GM20431 (cell line): ENCODE results near the gene PLCB1.

Experiments
- in situ Hi-C: fragments of 300-500 bp; cut with MseI, MboI; formaldehyde crosslinking; loops from one replicate; pipeline ENCODE4 v1.15.0; 2020; ENCODE audit warnings: low sequenced_read_pairs; ENCODE audit not compliant: unreplicated experiment

Gene PLCB1

DNA sequence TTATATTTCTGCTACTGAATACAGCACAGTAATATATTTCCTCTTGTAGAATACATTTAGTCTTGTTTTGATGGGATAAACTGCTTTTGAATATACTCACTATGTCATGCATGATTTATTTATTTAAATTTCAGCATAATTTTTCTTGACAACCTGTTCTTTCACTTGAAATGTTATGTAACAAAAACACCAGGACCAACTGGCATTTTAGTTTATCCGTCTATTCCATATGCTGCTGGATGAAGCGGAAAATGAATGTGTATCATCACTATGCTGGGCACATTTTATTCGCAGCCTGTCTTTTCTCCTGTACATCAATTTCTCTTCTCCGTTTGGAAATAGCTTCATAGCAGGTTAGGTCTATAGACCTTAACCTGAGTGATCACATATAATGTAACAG is 730.0 kb downstream of the PLCB1 start:
- in situ Hi-C loops: no loop called here

DNA sequence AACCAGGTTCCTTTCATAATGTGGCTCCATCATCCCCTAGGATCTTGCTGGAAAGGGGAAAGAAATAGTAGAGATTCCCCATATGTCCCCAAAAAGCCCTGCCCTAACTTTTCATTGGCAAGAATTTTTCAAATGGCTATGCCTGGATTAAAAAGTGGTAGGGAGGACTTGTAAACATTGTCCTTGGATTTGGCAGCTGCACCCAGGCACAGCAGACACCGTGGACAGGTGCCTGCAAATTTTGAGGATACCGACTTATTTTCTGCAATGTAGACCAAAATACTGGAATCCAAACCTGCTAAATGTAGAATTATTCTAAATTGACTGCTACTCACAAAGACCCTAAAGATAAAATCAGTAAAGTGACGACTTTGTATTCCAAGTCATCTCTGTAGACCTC is 733.6 kb downstream of the PLCB1 start:
- in situ Hi-C loops: no loop called here

DNA sequence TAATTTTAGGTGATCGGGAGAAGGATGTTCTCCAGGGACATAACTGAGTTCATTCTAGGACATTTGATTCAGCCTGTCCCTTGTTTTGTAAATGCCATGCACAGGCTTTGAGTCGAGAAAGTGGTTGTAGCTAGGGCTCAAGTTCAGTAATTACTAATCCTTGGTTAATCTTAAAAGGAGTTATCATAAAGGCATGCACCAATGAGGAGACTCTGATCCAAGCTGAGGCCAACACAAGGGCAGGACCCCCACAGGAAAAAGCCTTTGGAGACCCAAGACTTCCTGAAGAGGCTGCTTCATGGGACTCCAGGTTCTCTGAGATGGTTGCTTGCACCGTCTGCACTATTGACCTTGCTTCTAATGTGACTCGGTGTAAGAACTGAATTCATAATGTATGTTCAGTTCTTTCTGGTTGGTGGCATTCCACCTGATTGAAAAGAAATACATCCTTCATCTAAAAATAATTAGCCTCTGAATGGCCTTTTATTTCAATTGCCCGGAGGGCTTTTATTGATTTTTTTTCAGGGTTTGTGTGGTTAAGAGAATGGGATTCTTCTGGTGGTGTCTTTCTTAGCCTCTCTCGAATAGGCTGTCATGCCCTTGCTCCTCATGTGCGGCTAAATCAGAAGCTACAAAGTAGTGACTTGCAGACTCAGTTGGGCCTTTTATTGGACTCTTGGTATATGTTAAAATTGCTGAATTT is 735.1 kb downstream of the PLCB1 start:
- in situ Hi-C loops: no loop called here

DNA sequence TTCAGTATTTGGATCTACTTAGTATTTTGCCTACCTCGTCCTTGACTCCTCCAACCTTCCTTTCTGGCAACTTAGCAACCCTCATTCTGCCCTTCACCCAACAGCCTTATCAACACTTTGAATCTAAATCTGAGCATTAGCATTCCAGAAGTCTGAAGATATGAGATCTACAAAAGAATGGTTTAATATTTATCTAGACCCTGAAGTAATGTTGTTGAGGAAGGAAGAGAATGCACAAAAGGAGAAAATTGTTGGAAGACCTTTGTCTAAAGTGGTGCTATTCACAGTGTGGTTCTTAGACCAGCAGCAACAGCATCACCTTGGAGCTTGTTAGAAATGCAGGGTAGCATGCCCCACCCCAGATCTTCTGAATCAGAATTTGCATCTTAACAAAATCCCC is 738.6 kb downstream of the PLCB1 start:
- in situ Hi-C loops: no loop called here

DNA sequence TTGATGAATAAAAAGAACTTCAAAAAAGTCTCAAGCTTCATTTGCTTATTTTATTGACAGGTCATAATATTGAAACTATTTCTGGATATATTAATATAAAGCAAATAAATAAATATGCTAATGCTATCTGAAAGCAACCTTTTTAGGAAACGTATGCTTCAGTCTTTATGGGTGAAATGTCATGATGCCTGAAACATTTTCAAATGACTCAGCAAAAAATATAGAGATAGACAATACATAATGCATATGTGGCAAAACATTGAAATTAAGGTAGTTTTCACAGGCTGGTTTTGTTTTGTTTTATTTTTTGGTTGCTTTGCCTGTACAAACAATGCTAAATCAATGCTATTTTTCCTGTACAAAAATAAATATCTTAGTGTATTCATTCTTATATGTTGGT is 742.4 kb downstream of the PLCB1 start:
- in situ Hi-C loops: no loop called here

DNA sequence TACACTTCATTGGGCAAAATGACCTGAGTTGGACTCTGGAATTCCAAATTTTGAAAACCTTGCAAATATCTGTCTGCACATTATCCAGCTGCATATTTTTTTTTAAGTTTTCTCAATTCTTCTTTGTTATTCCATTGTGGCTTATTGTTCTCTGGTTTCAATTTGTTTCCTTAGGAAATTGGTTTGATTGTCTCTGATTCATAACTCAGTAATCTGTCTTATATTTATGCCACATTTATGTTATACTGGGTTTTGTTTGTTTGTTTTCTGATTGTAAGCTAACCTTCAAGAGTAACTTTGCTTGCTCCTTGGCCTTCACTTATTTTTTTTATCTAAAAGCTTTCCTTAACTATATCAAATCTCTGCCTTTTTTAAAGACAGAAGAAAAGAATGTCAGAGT is 743.5 kb downstream of the PLCB1 start:
- in situ Hi-C loops: no loop called here

DNA sequence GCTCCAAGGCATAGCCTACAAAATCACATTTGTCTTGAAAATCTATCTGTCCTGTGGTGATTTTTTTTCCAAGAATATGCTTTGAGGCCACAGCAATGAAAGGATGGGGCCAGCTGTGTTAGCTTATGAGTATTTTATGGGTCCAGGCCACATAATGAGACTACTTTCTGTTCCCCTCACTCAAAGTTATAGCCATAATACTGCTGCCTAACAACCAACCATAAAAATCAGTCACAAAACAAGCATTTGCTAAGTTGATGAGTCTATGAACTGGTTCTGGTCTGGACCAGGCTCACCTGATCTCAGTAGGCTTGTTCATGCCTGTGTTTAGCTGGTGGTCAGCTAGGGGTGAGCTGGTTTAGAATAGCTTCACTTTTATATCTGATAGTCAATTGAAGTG is 744.3 kb downstream of the PLCB1 start:
- in situ Hi-C loops: no loop called here

DNA sequence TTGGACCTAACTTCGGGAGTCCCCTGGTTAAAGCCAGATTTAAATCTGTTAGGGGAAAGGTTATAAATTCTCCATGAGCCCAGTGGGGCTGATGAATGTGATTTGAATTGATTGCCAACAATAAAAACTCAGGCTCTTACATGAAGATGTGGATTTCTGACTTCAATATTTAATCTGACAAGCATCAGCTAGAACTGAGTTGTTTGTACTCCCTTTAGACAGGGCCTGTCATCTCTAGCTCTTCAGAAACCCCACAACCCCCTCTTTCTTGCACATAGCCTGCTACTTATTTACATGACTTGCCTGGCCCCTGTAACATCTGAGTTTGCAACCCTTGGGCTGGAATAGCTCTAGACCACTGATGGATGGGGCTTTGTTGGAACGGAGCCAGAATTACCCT is 745.2 kb downstream of the PLCB1 start:
- in situ Hi-C loops: no loop called here

DNA sequence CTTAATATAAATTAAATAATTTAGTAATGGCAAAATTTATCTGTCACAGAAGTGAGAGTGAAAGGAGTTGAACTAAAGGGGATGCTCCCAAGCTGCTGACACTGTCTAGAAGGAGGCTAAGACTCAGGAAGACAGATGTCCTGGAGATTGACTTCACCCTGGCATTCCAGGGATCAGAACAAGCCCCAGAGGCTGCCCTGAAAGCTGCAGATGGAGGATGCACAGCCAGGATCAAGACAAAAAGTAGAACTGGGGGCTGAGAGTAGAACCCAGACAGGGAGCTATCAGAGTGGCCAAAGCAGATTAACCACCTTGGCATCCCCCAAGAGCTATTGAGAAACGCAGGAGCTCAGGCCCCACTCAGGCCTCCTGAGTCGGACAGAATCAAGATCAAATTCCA is 747.6 kb downstream of the PLCB1 start:
- in situ Hi-C loops: no loop called here

DNA sequence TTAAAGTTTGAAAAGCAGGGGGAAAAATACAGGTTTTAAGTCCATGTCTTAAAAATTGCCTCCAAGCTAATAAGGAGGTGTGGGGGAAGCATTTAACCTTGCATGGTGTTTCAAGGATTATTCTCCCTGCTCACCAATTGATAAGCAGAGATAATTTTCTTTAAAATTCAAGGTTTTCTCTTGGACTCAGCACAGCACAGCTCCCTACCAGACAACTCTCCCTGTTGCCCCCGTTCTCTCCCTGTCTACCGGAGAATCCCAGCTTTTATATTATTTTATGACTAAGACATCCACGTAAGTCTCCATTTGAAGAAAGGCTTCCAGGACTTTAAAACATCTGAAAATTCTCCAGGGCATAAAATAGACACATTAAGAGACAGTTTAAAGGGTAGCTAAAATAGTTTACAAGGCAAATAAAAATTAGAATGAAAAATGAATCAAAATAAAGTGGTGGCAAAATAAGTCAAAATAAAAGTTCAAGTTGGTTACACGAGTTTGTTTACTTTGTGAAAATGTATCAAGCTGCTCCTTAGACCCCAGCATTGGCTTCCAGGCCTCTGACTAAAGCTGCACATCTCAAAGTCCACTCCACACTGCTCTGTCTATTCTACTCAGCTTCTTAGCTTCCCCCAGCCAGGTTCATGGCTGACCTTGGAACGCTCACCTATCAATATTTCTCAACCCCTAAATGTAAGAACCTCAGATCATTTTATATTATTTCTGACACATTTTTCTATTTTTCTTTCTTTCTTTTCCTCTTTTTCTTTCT is 748.2 kb downstream of the PLCB1 start:
- in situ Hi-C loops: no loop called here

DNA sequence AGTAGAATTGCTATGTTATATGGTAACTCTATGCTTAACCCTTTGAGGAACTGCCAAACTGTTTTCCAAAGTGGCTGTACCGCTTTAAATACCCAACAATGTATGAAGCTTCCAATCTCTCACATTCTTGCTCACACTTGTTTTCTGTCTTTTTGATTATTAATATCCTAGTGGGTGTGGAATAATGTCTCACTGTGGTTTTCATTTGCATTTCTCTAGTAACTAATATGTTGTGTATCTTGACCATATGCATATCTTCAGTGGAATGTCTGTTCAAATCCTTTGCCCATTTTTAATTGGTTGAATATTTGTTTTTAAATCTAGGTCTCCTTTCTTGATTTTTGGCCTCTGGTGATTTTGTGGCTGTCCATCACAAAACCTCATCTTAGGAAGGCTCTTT is 759.0 kb downstream of the PLCB1 start:
- in situ Hi-C loops: no loop called here

DNA sequence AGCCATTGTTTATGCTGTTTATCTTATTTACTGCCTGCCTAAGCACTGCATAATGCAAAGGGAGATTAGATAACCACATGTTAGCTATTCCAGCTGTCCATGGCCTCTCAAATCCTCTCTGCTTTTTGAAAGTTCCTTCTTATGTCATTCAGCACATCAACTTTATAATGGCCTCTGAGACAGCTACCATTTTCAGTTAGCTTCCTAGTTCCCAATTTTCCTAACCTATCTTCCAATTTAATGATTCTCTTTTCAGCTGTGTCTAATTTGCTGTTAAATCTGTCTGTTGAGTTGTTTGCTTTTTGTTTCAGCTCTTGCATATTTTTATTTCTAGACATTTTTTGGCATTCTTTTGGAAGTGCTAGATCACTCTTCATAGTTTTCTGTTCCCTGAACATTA is 763.4 kb downstream of the PLCB1 start:
- in situ Hi-C loops: no loop called here

DNA sequence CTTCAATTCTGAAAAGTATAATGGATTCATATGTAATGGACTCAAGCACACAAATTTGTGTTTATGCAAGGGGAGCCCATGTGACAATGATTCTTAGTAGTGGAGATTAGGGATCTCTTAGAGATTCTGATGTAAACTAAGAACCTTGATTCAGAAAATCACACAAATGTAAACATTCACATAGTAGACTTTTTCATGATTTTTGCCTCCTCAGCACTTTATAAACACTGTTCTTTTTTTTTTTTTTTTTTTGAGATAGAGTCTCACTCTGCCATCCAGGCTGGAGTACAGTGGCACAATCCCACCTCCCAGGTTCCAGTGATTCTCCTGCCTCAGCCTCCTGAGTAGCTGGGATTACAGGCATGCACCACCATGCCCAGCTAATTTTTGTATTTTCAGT is 766.8 kb downstream of the PLCB1 start:
- in situ Hi-C loops: no loop called here

DNA sequence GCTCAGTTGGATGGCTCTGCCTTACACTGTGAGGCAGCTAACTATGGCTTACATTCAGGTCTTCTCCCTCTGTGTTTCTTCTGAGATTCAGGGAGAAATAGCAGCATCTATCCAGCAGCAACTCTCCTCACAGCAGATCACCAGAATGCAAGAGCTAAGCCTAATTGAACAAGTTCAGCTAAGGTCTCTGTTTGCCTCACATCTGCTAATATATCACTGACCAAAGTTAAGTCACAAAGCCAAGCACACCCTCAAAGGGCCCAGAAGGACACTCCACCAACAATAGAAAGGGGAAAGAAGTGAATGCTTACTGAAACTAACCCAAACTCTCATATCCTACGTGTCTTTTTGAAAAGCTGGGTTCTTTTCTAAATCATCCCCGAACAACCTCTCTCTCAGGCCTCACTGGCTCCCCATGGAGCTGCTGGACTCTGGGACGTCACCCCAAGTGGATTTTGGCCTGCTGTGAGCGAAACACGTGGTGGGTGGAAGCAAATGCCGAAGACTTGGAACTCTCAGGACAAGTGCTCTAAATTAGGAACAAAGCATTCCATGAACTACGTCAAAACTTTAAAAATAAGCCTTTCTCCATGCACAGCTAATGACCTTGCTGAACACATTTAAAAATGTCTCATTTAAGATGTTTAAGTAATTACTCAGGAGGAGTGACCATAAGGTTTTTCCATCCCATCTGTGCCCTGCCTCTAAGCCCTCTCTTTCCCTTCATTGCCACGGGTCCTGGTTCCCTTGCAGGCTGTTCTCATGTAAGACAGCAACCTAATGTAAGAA is 769.4 kb downstream of the PLCB1 start:
- in situ Hi-C loops: no loop called here

DNA sequence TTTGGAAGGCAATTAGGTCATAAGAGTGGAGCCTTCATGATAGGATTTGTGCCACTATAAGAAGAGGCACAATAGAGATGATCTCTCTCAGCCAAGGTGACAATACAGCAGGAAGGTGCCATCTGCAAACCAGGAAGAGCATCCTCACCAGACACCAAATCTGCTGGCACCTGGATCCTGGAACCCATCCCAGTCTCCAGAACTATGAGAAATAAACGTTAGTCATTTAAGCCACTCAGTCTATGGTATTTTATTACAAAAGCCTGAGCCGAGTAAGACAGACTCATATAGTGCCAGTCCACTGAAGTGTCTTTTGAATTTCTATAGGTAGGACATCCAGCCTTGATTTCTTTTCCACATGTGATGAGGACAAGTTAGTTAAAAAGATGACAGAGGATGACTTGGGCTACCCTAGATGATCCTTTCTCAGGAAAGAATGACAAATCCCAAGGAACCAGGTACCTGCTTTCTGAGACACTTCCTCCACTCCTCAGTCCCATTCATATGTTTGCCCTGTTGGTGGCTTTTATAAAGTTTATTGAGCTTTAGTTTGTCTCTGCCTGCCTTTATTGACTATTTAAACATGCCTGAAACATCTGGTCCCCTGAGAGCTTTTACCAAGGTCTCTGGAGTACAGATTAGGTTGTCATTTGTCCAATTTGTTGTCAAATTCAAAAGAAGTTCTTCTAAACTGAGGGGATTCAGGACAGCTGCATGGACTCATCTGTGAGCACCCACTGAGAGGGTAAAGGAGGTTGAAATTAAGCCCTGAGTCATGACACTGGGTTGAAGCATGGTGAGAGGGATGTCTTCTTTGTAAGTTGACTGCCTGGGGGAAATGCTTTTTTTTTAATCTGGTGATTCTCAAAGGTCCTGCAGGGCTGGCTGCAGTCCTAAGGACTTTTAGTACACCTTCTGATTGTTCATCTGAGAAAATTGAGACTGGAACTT is 771.9 kb downstream of the PLCB1 start:
- in situ Hi-C loops: no loop called here

DNA sequence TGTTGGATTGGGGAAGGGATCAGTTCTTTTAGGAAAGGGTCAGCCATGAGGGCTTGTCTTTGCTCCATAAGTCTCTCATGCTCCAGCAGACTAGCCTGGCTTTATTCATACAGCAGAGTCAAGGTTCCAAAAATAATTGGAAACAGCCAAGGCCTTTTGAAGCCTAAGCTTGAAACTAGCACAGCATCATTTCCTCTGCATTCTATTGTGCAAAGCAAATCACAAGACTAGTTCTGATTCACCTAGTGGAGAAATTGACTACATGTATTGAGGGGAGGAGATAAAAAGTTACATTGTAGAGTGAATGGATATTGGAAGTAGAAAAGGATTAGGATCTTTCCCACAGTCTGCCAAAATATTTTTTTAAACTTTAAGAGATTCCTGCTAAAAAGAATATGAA is 777.5 kb downstream of the PLCB1 start:
- in situ Hi-C loops: no loop called here

DNA sequence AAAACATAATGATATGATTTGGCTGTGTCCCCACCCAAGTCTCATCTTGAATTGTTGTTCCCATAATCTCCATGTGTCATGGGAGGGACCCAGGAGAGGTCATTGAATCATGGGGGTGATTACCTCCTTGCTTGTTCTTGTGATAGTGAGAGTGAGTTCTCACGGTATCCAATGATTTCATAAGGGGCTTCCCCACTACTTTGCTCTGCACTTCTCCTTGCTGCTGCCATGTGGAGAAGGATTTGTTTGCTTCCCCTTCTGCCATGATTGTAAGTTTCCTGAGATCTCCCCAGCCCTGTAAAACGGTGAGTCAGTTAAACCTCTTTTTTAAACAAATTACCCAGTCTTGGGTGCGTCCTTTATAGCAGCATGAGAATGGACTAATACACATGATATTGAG is 780.0 kb downstream of the PLCB1 start:
- in situ Hi-C loops: no loop called here

DNA sequence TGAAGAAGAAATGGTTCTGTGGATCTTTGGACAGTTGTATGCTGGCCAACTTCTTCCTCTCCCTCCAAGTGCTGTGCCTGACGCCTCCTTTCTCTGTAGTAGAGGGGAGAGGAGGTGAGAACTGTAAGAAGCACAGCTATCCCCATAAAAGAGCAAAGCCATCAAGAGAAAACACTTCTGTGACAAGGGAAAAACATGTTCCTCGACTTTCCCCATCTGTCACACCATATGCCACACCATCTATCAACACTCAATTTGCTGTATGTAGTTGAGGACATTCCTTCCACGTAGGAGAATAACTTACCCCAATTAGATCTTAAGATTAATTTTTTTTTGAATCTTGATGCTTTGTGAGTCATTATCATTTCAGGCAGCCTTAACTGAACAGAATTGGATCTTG is 780.7 kb downstream of the PLCB1 start:
- in situ Hi-C loops: no loop called here

DNA sequence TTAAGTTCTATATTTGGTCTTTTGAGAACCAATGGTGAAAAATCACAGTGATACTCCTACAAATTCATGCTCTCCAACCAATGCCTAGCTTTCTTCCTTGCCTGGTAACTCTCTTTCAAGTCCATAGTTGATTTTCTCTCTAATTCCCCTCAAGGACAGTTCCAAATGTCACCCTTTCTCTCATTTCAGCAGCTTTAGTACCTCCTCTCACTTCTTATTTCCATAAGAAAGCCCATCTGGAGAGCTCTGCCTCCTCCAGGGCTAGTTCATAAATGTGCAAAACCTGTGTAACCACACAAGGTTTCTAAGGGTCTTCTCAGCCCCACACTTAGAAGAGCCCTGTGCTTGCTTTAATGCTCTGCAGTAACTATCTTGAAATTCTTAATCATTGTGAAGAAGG is 781.4 kb downstream of the PLCB1 start:
- in situ Hi-C loops: no loop called here

DNA sequence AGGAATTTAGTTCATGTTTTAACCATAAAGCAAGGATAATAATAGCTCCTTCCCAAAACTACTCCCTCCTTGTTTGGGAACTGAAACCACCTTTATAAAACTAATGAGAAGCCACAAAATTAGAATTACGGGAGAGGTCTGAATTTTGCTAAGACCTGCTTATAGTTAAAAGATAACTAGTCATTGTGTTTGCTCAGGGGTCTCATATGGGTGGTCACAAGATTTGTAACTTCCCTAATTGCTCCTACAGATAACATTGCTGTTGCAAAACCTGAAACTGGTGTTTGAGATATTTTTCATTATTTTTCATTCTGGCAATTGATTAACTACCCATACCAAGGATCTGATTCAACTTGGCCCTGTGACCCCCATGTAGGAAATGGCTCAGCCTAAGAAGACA is 782.4 kb downstream of the PLCB1 start:
- in situ Hi-C loops: no loop called here
